Lower leg skin (tissue), 3 donors: ENCODE results near the gene EML4.

ENCODE experiments used
- CTCF ChIP-seq, 3 donors: fragments of 450-650 bp; IDR thresholded peaks; one replicate each; pipeline ENCODE4 v1.5.1; 2016; ENCODE audit warnings: antibody characterized with exemption in 3 of 3, mild to moderate bottlenecking in 3 of 3, moderate library complexity in 2 of 3
- POLR2A ChIP-seq, 2 donors: fragments of 450-650 bp; IDR thresholded peaks; one replicate each; pipeline ENCODE4 v1.6.1; 2016 to 2017; ENCODE audit warnings: antibody characterized with exemption in 2 of 2, mild to moderate bottlenecking in 1 of 2, moderate library complexity in 1 of 2

GRCh38 chr2:42249284-42249683 lies 80.1 kb downstream of the EML4 start:
- TF ChIP-seq POLR2A (IDR thresholded peaks at IDR 0.05) (no peak), CTCF (IDR thresholded peaks at IDR 0.05) (no peak)
